ENCODE measurements around the gene ARHGEF16. TPM values are rescaled to one million over a fixed set of nuclear protein-coding genes. Genes with fewer than 3 reads are reported as not detected.

The ARHGEF16 gene
- total RNA-seq, 1 experiment from 2014 or later, result 17.2 TPM

- Mint-ChIP-seq H3K27ac (no peak overlapping the region), H3K4me1 (no peaks in the 10 kb centered on the region), H3K9me3 (peaks cover 10% of the 10 kb centered on the region), H3K36me3 (peaks cover 5% of the 10 kb centered on the region), H3K27me3 (ENCODE audit: low read depth) (peaks cover 7% of the 10 kb centered on the region; the same call in 1 of the 2 replicates), H3K4me3 (no peak overlapping the region)
- ChIA-PET CTCF (interaction anchor here (1.0 to 1.7 kb wide), 2 partner anchors 9 to 16 kb away, joined by 3 to 4 read pairs; no protein-coding TSS in a partner anchor), POLR2A (no interaction called here)
- TF ChIP-seq ELF4 (CRISPR knock-in tag; IDR thresholded peaks at IDR 0.05; ENCODE audit: low read depth) (no peak), HMGXB4 (CRISPR knock-in tag; IDR thresholded peaks at IDR 0.05) (no peak), ZNF512 (CRISPR knock-in tag; IDR thresholded peaks at IDR 0.05; ENCODE audit: borderline replicate concordance) (no peak), USF1 (CRISPR knock-in tag; IDR thresholded peaks at IDR 0.05) (no peak), GTF2I (CRISPR knock-in tag; conservative IDR thresholded peaks at IDR 0.05) (no peak), ERG (CRISPR knock-in tag; IDR thresholded peaks at IDR 0.05) (no peak), FOXP1 (CRISPR knock-in tag; IDR thresholded peaks at IDR 0.05; ENCODE audit: borderline replicate concordance) (no peak), RORB (CRISPR knock-in tag; IDR thresholded peaks at IDR 0.05) (no peak), GRHL2 (CRISPR knock-in tag; IDR thresholded peaks at IDR 0.05; ENCODE audit: insufficient replicate concordance, severe bottlenecking) (no peak), ZBTB21 (CRISPR knock-in tag; IDR thresholded peaks at IDR 0.05; ENCODE audit: borderline replicate concordance) (no peak), ZNF317 (CRISPR knock-in tag; IDR thresholded peaks at IDR 0.05; ENCODE audit: borderline replicate concordance, low read depth) (no peak), ZNF396 (CRISPR knock-in tag; IDR thresholded peaks at IDR 0.05; ENCODE audit: borderline replicate concordance) (no peak), ZBTB43 (CRISPR knock-in tag; IDR thresholded peaks at IDR 0.05) (no peak), CDX4 (CRISPR knock-in tag; IDR thresholded peaks at IDR 0.05; ENCODE audit: borderline replicate concordance) (no peak), TCF7 (CRISPR knock-in tag; IDR thresholded peaks at IDR 0.05; ENCODE audit: low read depth) (no peak), USF2 (CRISPR knock-in tag; IDR thresholded peaks at IDR 0.05) (no peak)
- DNase-seq (ENCODE audit: low spot score) (no peak), ATAC-seq (no peak)
Observed at GRCh38 chr1:3415260-3416090, 39.0 kb upstream of the ARHGEF16 start.

Data from WTC11 (cell line).